Mucosa of descending colon (tissue), 3 donors: Measurements from ENCODE around the gene ADRB2. TPM values are rescaled to one million over a fixed set of nuclear protein-coding genes. Genes with fewer than 3 reads are reported as not detected.
"Not testable (repeated sequence)": the region's sequence is repeated elsewhere in the genome, so short reads cannot be mapped to it uniquely, and the experiment has no call there.

Experiments used
- ATAC-seq: fragments of 200-7000 bp; cut with Tn5 transposase; one replicate; pipeline ENCODE4 v1.9.1; 2020; ENCODE audit warnings: mild to moderate bottlenecking, moderate library complexity
- DNase-seq, 3 donors: peaks; one replicate each; pipeline ENCODE4 v3.0.0-alpha.2; 2020
- H3K36me3 ChIP-seq: fragments of 200-600 bp; one replicate; pipeline ENCODE4 v1.8.0; 2021; ENCODE audit warnings: low read depth, mild to moderate bottlenecking
- H3K4me1 ChIP-seq: fragments of 200-600 bp; one replicate; pipeline ENCODE4 v1.8.0; 2021; ENCODE audit warnings: low read depth, mild to moderate bottlenecking
- H3K4me3 ChIP-seq: fragments of 200-600 bp; one replicate; pipeline ENCODE4 v1.8.0; 2021; ENCODE audit warnings: mild to moderate bottlenecking
- H3K9me3 ChIP-seq: fragments of 200-600 bp; one replicate; pipeline ENCODE4 v1.8.0; 2021; ENCODE audit warnings: mild to moderate bottlenecking
- intact Hi-C, 2 donors: fragments of 100-400 bp; cut with DNase I in 1 of 2; cut with micrococcal nuclease in 1 of 2; formaldehyde crosslinking; loops; one replicate each; pipeline versions ENCODE4 v1.11.0 to v1.11.1; 2022; cut with DNase I, micrococcal nuclease
- total RNA-seq, 3 donors: library from RNA; stranded (reverse); fragmentation: NEBNext Ultra II Directional in 2 of 3; extraction: Animal tissue kit (Norgen Biotek cat#: 25700) in 2 of 3; gene quantifications; one replicate each; pipeline versions ENCODE4 v1.2.1 to v1.2.4, GENCODE V29; 2021 to 2023
- TF ChIP-seq, protein P1 (sequence below): fragments of 200-600 bp; IDR thresholded peaks from one replicate; pipeline ENCODE4 v1.8.0; 2022; ENCODE audit warnings: antibody characterized with exemption, mild to moderate bottlenecking
- donor health status: DM: no; HTN: no; CAD: no; lungs with moderate emphysema.
- donor health status: DM: no; HTN: no; CAD: no.
- donor health status: DM: no; HTN: yes; CAD: no.

ADRB2 gene
- total RNA-seq, 3 donors from 2014 or later, result 0.41 to 3.1 (median 1.4) TPM

DNA sequence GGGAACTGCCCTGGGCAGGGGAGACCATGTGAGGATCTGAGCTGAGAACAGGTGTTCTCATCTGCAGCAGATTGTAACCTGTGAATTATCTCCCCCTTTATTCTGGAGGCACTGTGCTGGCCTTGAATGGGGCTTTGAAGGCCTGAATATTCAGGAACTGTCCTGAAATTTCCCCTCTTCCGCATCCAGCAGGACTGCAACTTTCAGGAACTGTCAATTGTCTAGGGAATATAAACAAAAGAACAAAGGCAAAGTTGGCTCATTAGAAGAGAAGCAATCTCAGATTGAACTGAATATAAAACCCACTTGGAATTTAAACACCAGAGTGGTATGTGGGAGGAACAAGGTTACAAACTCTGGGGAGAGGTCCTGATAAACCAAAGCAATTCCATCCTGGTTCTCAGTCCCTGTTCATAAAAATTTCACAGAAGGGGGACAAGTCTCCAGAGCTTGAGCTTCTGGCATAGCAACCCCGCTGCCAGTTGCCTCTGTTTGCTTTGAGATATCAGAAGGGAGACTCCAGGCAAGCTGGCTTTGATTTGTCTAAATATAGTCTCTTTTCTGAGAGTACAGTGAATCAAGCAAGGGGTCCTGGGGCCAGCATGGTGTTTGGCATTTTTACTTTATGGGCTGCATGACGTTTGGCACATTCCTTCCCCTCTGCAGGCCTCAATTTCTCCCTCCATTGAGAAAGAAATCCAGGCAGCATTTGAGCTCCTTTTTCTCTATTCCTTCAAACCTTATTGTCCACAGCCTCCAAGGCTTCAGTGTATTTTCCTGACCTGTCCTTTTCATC is 47.5 kb downstream of the ADRB2 start:
- Histone ChIP-seq H3K9me3 (no peaks in the 10 kb centered on the region), H3K4me1 (no peaks in the 10 kb centered on the region), H3K36me3 (no peaks in the 10 kb centered on the region), H3K4me3 (no peak overlapping the region)
- TF ChIP-seq, protein P1, sequence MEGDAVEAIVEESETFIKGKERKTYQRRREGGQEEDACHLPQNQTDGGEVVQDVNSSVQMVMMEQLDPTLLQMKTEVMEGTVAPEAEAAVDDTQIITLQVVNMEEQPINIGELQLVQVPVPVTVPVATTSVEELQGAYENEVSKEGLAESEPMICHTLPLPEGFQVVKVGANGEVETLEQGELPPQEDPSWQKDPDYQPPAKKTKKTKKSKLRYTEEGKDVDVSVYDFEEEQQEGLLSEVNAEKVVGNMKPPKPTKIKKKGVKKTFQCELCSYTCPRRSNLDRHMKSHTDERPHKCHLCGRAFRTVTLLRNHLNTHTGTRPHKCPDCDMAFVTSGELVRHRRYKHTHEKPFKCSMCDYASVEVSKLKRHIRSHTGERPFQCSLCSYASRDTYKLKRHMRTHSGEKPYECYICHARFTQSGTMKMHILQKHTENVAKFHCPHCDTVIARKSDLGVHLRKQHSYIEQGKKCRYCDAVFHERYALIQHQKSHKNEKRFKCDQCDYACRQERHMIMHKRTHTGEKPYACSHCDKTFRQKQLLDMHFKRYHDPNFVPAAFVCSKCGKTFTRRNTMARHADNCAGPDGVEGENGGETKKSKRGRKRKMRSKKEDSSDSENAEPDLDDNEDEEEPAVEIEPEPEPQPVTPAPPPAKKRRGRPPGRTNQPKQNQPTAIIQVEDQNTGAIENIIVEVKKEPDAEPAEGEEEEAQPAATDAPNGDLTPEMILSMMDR, result no peak
- intact Hi-C loops, result no loop called here
- no peak for DNase-seq
- ATAC-seq, result no peak

DNA sequence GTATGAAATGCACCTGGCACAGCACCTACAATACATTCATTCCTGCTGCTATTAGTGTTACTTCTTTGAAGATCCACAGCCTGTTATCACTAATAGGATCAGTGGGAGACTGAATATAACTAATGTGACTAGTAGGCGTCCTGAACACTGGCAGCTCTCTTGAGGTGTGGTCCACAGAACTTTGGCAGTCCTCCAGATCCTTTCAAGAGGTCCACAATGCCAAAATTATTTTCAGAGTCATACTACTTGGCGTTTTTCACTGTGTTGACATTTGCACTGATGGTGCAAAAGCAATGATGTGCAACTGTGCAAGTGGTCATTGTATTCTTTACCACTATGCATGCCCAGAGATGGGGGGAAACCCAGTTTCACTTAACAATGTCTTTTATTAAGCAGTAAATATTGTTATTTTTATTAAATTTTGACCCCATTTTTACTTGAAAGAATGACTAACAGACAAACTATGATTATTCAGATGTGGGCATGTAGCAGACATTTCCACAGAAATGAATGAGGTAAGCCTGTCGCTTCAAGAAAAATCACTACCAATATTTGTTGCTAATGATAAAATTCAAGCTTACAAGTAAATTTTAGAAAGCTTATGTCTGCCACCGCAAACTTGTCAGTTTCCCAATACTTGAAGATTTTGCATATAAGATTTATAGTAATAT is 48.9 kb downstream of the ADRB2 start:
- Histone ChIP-seq H3K4me1 (no peaks in the 10 kb centered on the region), H3K9me3 (no peaks in the 10 kb centered on the region), H3K4me3 (no peak overlapping the region), H3K36me3 (no peaks in the 10 kb centered on the region)
- TF ChIP-seq, protein P1, result no peak
- intact Hi-C loops, result no loop called here
- DNase-seq (no peak), ATAC-seq (no peak)

DNA sequence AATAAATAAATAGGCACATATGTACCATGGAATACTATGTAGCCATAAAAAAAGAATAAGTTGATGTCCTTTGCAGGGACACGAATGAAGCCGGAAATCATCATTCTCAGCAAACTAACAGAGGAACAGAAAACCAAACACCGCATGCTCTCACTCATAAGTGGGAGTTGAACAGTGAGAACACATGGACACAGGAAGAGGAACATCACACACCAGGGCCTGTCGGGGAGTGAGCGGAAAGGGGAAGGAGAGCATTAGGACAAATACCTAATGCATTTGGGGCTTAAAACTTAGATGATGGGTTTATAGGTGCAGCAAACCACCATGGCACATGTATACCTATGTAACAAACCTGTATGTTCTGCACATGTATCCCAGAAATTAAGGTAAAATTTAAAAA is 51.0 kb downstream of the ADRB2 start:
- DNase-seq, H3K9me3 ChIP-seq, ATAC-seq, H3K4me1 ChIP-seq, H3K36me3 ChIP-seq, H3K4me3 ChIP-seq, intact Hi-C loops: not testable (repeated sequence)

Other genes starting within 250 kb of the ADRB2 start
- gene HTR4, start 172.1 kb upstream of the ADRB2 start, total RNA-seq, result 10 to 100 TPM; 15.0 to 18.8 (median 17.3) TPM
- 1 to 10 TPM; 1.3 to 3.9 (median 2.2) TPM for gene SH3TC2, start 236.5 kb downstream of the ADRB2 start, total RNA-seq